Hepatocyte (in vitro differentiated cells): ENCODE measurements around the gene KIF26B.

Experiments
- EZH2 ChIP-seq: fragments of 200-600 bp; sonication (generic); IDR thresholded peaks from 2 replicates; pipeline ENCODE4 v1.6.1; 2016; ENCODE audit warnings: antibody characterized with exemption, mild to moderate bottlenecking, borderline replicate concordance
- TF ChIP-seq, protein P1 (sequence below): fragments of 200-600 bp; sonication (generic); IDR thresholded peaks from 2 replicates; pipeline ENCODE4 v1.5.1; 2016; ENCODE audit warnings: antibody characterized with exemption, mild to moderate bottlenecking; ENCODE audit not compliant: poor library complexity

DNA sequence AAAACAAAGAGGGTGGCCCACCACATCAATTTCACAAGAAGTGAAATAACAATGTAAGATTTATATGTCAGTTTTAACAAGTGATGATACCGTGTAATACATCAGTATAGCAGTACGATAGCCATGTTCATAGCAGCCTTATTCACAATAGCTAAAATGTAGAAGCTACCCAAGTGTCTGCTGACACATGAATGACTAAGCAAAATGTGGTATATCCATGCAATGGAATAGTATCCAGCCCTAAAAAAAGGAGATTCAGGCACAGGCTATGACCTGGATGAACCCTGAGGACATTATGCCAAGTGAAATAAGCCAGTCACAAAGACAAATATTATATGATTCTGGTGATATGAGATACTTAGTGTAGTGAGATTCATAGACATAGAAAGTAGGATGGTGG is 18.0 kb downstream of the KIF26B start:
- TF ChIP-seq, protein P1, sequence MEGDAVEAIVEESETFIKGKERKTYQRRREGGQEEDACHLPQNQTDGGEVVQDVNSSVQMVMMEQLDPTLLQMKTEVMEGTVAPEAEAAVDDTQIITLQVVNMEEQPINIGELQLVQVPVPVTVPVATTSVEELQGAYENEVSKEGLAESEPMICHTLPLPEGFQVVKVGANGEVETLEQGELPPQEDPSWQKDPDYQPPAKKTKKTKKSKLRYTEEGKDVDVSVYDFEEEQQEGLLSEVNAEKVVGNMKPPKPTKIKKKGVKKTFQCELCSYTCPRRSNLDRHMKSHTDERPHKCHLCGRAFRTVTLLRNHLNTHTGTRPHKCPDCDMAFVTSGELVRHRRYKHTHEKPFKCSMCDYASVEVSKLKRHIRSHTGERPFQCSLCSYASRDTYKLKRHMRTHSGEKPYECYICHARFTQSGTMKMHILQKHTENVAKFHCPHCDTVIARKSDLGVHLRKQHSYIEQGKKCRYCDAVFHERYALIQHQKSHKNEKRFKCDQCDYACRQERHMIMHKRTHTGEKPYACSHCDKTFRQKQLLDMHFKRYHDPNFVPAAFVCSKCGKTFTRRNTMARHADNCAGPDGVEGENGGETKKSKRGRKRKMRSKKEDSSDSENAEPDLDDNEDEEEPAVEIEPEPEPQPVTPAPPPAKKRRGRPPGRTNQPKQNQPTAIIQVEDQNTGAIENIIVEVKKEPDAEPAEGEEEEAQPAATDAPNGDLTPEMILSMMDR, result no peak
- TF ChIP-seq EZH2, result no peak
